Small intestine (tissue), 7 donors: Measurements from ENCODE around the gene ETV2. TPM values are rescaled to one million over a fixed set of nuclear protein-coding genes. Genes with fewer than 3 reads are reported as not detected.
"Not testable (repeated sequence)": the region's sequence is repeated elsewhere in the genome, so short reads cannot be mapped to it uniquely, and the experiment has no call there.

Source experiments
- DNase-seq, 2 donors: peaks; one replicate each; pipeline versions ENCODE4 v3.0.0 to v3.0.0-alpha.2; 2013
- FAIRE-seq: peaks from 2 replicates; lab custom pipeline; 2012; peaks lifted over from hg19 to GRCh38; lab: Jason Lieb, UNC
- H3K27ac ChIP-seq, 3 donors: one replicate each; pipeline ENCODE4 v1.5.1; 2013; ENCODE audit warnings: low read length in 2 of 3, mild to moderate bottlenecking in 2 of 3, control low read depth in 1 of 3, inconsistent platforms in 1 of 3, low read depth in 1 of 3, moderate library complexity in 1 of 3
- H3K27me3 ChIP-seq, 3 donors: one replicate each; pipeline ENCODE4 v1.6.1; 2013; ENCODE audit warnings: low read length in 3 of 3, inconsistent platforms in 1 of 3; ENCODE audit not compliant: control insufficient read depth in 3 of 3, insufficient read depth in 3 of 3
- H3K36me3 ChIP-seq, 3 donors: one replicate each; pipeline ENCODE4 v1.6.1; 2013; ENCODE audit warnings: low read length in 3 of 3, inconsistent platforms in 1 of 3, low read depth in 1 of 3, mild to moderate bottlenecking in 1 of 3, moderate library complexity in 1 of 3; ENCODE audit not compliant: control insufficient read depth in 3 of 3, insufficient read depth in 2 of 3
- H3K4me1 ChIP-seq, 3 donors: one replicate each; pipeline ENCODE4 v1.6.1; 2013; ENCODE audit warnings: low read length in 2 of 3, inconsistent platforms in 1 of 3, low read depth in 1 of 3, mild to moderate bottlenecking in 1 of 3, moderate library complexity in 1 of 3; ENCODE audit not compliant: control insufficient read depth in 3 of 3, insufficient read depth in 2 of 3
- H3K4me3 ChIP-seq, 3 donors: one replicate each; pipeline ENCODE4 v1.5.1; 2013; ENCODE audit warnings: low read length in 3 of 3, control low read depth in 1 of 3, inconsistent platforms in 1 of 3, low read depth in 1 of 3, mild to moderate bottlenecking in 1 of 3, moderate library complexity in 1 of 3
- H3K9me3 ChIP-seq, 2 donors: one replicate each; pipeline ENCODE4 v1.6.1; 2013; ENCODE audit warnings: low read depth in 1 of 2, low read length in 1 of 2; ENCODE audit not compliant: control insufficient read depth in 2 of 2, insufficient read depth in 1 of 2
- WGBS, 3 donors: extraction: QIAGEN DNeasy Blood & Tissue Kit; methylation state at CpG; one replicate each; pipeline ENCODE4 v1.1.7; 2013; 5-methylcytosine and 5-hydroxymethylcytosine counted together
- polyA plus RNA-seq, 4 donors: library from polyadenylated mRNA; stranded (reverse) in 3 of 4; unstranded in 1 of 4; fragments of 200-250 nt in 3 of 4; fragments of 120-200 nt in 1 of 4; gene quantifications; one replicate each; pipeline versions ENCODE4 v1.2.1 to v1.2.3, GENCODE V29; 2013
- donor health status: healthy with polysubstance abuse.
- donor health status: control.
- donor health status: control.
- donor health status: Bipolar disorder and iron deficiency.
- donor health status: healthy.

ETV2 gene
- polyA plus RNA-seq, 4 donors = 2.1 to 7.3 (median 4.2) TPM

DNA sequence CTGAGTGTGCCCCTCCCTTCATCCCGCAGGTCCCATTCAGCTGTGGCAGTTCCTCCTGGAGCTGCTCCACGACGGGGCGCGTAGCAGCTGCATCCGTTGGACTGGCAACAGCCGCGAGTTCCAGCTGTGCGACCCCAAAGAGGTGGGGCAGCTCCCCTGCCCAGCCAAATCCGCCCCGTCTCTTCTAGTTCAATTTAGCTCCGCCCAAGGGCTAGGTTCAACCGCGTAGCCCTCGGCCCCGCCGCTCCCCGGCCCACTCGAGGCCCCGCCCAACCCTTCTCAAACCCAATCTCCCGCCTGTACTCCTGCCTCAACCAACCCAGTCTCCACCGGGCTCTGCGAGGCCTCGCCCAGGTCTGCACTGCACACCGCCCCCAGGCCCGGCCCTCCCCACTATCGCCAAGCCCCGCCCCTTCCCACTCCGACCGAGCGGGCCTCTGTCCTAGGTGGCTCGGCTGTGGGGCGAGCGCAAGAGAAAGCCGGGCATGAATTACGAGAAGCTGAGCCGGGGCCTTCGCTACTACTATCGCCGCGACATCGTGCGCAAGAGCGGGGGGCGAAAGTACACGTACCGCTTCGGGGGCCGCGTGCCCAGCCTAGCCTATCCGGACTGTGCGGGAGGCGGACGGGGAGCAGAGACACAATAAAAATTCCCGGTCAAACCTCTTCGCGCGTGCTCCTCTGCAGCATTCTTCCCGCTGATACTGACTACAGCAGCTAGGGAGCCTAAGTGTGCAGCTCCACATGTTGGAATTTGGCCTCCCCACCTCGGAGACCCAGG, 2.9 kb downstream of the ETV2 start:
- 0 to 1% (median 1%) methylated on average over 55 to 60 of the region's 60 CpGs for WGBS, 3 donors

DNA sequence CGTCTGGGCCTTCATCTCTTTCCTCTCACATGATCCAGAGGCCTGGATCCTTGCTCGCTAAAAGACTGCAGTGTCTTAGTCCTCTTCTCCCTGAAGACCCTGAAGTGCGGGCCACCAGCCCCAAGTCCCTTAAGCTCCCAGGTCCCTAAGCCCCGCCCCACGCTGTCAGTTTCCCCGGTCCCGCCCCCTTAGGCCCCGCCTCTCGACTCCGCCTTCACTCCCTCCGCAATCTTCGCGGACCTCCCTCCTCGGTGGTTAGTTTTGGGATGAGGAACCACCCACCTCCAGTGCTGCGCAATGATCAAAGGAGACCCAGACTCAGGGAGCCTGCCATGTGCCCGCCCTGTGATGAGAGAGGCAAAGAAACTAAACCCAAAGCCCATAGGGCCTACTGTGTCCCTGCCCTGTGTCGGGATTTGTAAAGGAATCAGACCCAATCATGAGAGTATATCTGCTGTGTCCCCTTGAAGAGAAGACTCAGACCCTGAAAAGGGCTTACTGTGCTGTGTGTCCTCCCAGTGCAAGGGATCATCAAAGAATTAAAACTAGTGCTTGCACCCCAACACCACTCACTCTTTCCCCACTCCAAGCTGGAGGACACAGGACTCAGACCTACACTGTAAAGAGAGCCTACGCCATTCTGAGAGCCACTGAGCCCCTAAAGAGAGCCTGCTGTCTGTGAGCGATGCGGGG, 3.6 kb downstream of the ETV2 start:
- H3K4me1 ChIP-seq = peaks cover 0 to 35% (median 15%) of the 10 kb centered on the region in 3 donors
- H3K27ac ChIP-seq = peak overlapping the region; percentile 88 to 99 (median 99)
- DNase-seq (peak; percentile 64 to 75), FAIRE-seq (no peak)
- H3K27me3 ChIP-seq = peaks cover 0 to 5% (median 0%) of the 10 kb centered on the region in 3 donors
- 19 to 21% (median 21%) methylated on average over 19 to 20 of the region's 20 CpGs for WGBS, 3 donors
- peaks cover 0 to 7% (median 0%) of the 10 kb centered on the region in 3 donors for H3K36me3 ChIP-seq
- peak overlapping the region; percentile 40 to 70 (median 62) for H3K4me3 ChIP-seq
- H3K9me3 ChIP-seq = no peaks in the 10 kb centered on the region

More for the DNA sequence above, 2.9 kb downstream of the ETV2 start:
- H3K27ac ChIP-seq = peak overlapping the region; percentile 97 to 99 (median 99)
- H3K9me3 ChIP-seq = no peaks in the 10 kb centered on the region
- H3K4me1 ChIP-seq = peaks cover 0 to 32% (median 15%) of the 10 kb centered on the region in 3 donors
- H3K27me3 ChIP-seq = peaks cover 0 to 5% (median 0%) of the 10 kb centered on the region in 3 donors
- peak overlapping the region; percentile 62 to 70 (median 64) for H3K4me3 ChIP-seq
- peaks cover 0 to under 1% (median 0%) of the 10 kb centered on the region in 3 donors for H3K36me3 ChIP-seq
- DNase-seq (peak; percentile 95 to 98), FAIRE-seq (no peak)

DNA sequence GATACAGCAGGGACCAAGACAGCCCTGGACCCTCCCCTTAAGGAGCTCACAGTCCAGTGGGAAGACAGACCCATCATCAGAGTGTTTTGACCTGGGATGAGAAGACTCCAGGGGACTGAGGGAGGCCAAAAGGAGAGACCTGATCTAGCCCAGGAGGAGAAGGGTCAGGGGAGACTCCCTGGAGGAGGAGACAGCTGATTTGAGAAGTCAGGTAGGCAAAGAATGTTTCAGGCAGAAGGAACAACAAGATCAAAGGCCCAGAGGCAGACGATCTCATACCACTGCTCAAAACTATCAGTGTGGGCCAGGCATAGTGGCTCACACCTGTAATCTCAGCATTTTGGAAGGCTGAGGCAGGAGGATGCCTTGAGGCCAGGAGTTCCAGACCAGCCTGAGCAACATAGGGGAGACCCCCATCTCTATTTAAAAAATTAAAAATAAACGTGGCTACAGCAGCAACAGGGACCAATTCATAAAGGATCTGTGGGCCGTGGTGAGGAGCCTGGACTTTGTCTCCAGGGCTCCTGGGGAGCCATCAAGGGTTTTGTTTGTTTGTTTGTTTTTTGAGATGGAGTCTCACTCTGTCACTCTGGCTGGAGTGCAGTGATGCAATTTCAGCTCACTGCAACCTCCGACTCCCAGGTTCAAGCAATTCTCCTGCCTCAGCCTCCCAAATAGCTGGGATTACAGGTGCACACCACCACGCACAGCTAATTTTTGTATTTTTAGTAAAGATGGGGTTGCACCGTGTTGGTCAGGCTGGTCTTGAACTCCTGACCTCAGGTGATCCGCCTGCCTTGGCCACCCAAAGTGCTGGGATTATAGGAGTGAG, 4.4 kb downstream of the ETV2 start:
- no peak for FAIRE-seq
- Histone ChIP-seq H3K4me3 (no peak overlapping the region), H3K27ac (peak overlapping the region in 1 of 3 donors; percentile 99), H3K4me1 (peaks cover 0 to 35% (median 15%) of the 10 kb centered on the region in 3 donors), H3K27me3 (peaks cover 0 to 5% (median 0%) of the 10 kb centered on the region in 3 donors), H3K36me3 (peaks cover 0 to 15% (median 4%) of the 10 kb centered on the region in 3 donors), H3K9me3 (no peaks in the 10 kb centered on the region)
- no peak for DNase-seq
- 60 to 74% (median 60%) methylated on average over 7 of the region's 7 CpGs for WGBS, 3 donors

GRCh38 chr19:35648017-35648961, 6.7 kb downstream of the ETV2 start, which contains the start of gene COX6B1:
COX6B1 (plus strand) TSS chr19:35648323; CDS start chr19:35651244, 2,921 bp downstream.
- FAIRE-seq (peak; percentile 64), DNase-seq (peak; percentile 97 to 100)
- peaks cover 7 to 30% (median 11%) of the 10 kb centered on the region in 3 donors for H3K36me3 ChIP-seq
- H3K9me3 ChIP-seq = no peaks in the 10 kb centered on the region
- no peaks in the 10 kb centered on the region for H3K27me3 ChIP-seq
- H3K4me3 ChIP-seq = peak within 1 kb of the TSS; percentile 80 to 87 (median 86)
- 0% methylated on average over 46 of the region's 46 CpGs for WGBS, 3 donors
- peak within 1 kb of the TSS; percentile 77 to 89 (median 87) for H3K27ac ChIP-seq
- peaks cover 0 to 25% (median 2%) of the 10 kb centered on the region in 3 donors for H3K4me1 ChIP-seq

DNA sequence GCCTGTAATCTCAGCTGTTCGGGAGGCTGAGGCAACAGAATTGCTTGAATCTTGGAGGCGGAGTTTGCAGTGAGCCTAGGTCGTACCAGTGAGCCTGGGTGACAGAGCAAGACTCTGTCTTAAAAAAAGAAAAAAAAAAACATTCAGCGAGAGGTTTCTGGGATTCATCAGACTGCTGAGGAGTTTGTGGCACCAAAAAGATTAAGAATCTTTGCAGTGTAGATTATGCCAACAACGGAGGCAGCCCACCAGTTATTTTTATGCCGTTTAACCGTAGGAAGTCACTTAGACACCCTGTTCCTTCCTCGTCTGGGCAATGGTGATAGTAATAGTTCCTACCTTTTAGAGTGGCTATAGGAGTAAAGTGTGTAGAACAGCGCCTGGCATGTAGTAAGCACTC, 9.0 kb downstream of the ETV2 start:
- Histone ChIP-seq H3K27me3 (no peaks in the 10 kb centered on the region), H3K27ac (no peak overlapping the region), H3K9me3 (no peaks in the 10 kb centered on the region), H3K4me3 (no peak overlapping the region), H3K4me1 (peaks cover 0 to 11% (median 2%) of the 10 kb centered on the region in 3 donors), H3K36me3 (peaks cover 13 to 44% (median 17%) of the 10 kb centered on the region in 3 donors)
- 72 to 81% (median 78%) methylated on average over 9 of the region's 9 CpGs for WGBS, 3 donors
- FAIRE-seq (no peak), DNase-seq (no peak)

DNA sequence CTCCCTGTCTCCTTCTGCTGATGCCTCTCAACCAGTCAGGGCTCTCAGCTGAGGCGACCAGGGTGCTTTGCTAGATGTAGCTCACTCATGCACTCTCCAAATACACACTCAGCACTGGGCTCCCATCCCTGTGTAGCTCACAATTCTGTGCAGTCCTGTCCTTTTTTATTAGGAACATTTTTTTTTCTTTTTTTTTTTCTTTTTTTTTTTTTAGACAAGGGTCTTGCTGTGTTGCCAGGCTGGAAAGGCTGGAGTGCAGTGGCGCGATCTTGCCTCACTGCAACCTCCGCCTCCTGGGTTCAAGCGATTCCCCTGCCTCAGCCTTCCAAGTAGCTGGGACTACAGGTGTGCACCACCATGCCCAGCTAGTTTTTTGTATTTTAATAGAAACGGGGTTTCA, 13.3 kb downstream of the ETV2 start:
- not testable (repeated sequence) for H3K4me3 ChIP-seq, H3K4me1 ChIP-seq, FAIRE-seq, DNase-seq, H3K9me3 ChIP-seq, H3K27ac ChIP-seq, H3K27me3 ChIP-seq
- peaks cover 19 to 74% (median 27%) of the 10 kb centered on the region in 3 donors for H3K36me3 ChIP-seq
- WGBS, 3 donors = 95 to 96% (median 96%) methylated on average over 6 of the region's 6 CpGs

- DNase-seq (no peak), FAIRE-seq (no peak)
- no peaks in the 10 kb centered on the region for H3K9me3 ChIP-seq
- peaks cover 19 to 72% (median 26%) of the 10 kb centered on the region in 3 donors for H3K36me3 ChIP-seq
- no peaks in the 10 kb centered on the region for H3K4me1 ChIP-seq
- no peak overlapping the region for H3K4me3 ChIP-seq
- 98 to 100% (median 99%) methylated on average over 4 of the region's 4 CpGs for WGBS, 3 donors
- H3K27ac ChIP-seq = no peak overlapping the region
- H3K27me3 ChIP-seq = no peaks in the 10 kb centered on the region
These were observed 14.1 kb downstream of the ETV2 start for GRCh38 chr19:35655600-35655999.
